Adipocyte (in vitro differentiated cells): ENCODE data around the gene CACNA2D1.
"Not testable (repeated sequence)": the region's sequence is repeated elsewhere in the genome, so short reads cannot be mapped to it uniquely, and the experiment has no call there.

Experiments
- DNase-seq: peaks from one replicate; pipeline ENCODE4 v3.0.0-alpha.2; 2015; ENCODE audit warnings: low read depth
- H3K27me3 ChIP-seq: replicated peaks from 2 replicates; pipeline ENCODE4 v1.7.0; 2013; ENCODE audit warnings: mild to moderate bottlenecking, low read length, moderate library complexity; ENCODE audit not compliant: control insufficient read depth, insufficient read depth
- H3K36me3 ChIP-seq: 2 replicates; pipeline ENCODE4 v1.7.0; 2013; ENCODE audit warnings: low read length, mild to moderate bottlenecking, moderate library complexity; ENCODE audit not compliant: control insufficient read depth, insufficient read depth, severe bottlenecking
- H3K4me1 ChIP-seq: 2 replicates; pipeline ENCODE4 v1.7.0; 2013; ENCODE audit warnings: mild to moderate bottlenecking, low read length, moderate library complexity; ENCODE audit not compliant: control insufficient read depth, insufficient read depth
- H3K4me3 ChIP-seq: 2 replicates; pipeline ENCODE4 v1.7.0; 2013; ENCODE audit warnings: mild to moderate bottlenecking, low read length, moderate library complexity
- H3K9ac ChIP-seq: 2 replicates; pipeline ENCODE4 v1.7.0; 2013; ENCODE audit warnings: mild to moderate bottlenecking, low read length, moderate library complexity
- H3K9me3 ChIP-seq: 2 replicates; pipeline ENCODE4 v1.7.0; 2013; ENCODE audit warnings: mild to moderate bottlenecking, low read length, moderate library complexity; ENCODE audit not compliant: control insufficient read depth

Gene CACNA2D1

DNA sequence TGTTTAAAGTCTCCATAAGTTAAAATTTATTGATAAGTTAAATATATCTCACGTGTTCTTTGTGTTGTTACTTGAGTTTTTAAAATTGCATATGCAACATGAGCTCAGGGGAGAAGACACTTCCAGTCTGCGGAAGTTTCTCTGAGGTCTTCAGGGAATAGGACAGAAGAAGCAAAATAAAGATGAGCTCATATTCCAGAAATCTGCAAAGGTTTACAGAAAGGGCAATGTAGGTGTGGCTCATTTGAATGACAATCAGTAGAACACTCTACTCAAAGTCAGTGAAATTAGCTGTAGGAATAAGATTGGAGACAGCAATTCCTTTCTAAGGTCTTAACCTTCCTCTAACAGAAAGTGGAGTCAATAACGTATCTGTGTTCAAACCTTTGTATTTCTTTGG lies 53.7 kb downstream of the CACNA2D1 start:
- H3K9me3 ChIP-seq = no peaks in the 10 kb centered on the region
- peaks cover 25% of the 10 kb centered on the region for H3K4me1 ChIP-seq
- no peak overlapping the region for H3K9ac ChIP-seq
- no peak overlapping the region for H3K4me3 ChIP-seq
- DNase-seq = no peak
- no peaks in the 10 kb centered on the region for H3K36me3 ChIP-seq
- H3K27me3 ChIP-seq = no peaks in the 10 kb centered on the region

GRCh38 chr7:82388138-82388537 lies 55.4 kb downstream of the CACNA2D1 start:
- no peaks in the 10 kb centered on the region for H3K27me3 ChIP-seq
- H3K9me3 ChIP-seq = no peaks in the 10 kb centered on the region
- H3K4me3 ChIP-seq = no peak overlapping the region
- peak; percentile 66 for DNase-seq
- H3K36me3 ChIP-seq = no peaks in the 10 kb centered on the region
- peaks cover 25% of the 10 kb centered on the region for H3K4me1 ChIP-seq
- H3K9ac ChIP-seq = no peak overlapping the region

GRCh38 chr7:82386571-82386970 lies 57.0 kb downstream of the CACNA2D1 start:
- H3K9me3 ChIP-seq, H3K9ac ChIP-seq, H3K27me3 ChIP-seq, H3K4me3 ChIP-seq, DNase-seq, H3K36me3 ChIP-seq: not testable (repeated sequence)
- H3K4me1 ChIP-seq = peaks cover 25% of the 10 kb centered on the region

GRCh38 chr7:82384779-82385178 lies 58.8 kb downstream of the CACNA2D1 start:
- Histone ChIP-seq H3K36me3 (no peaks in the 10 kb centered on the region), H3K9me3 (no peaks in the 10 kb centered on the region), H3K27me3 (no peaks in the 10 kb centered on the region), H3K9ac (no peak overlapping the region), H3K4me3 (no peak overlapping the region), H3K4me1 (peaks cover 21% of the 10 kb centered on the region)
- no peak for DNase-seq

DNA sequence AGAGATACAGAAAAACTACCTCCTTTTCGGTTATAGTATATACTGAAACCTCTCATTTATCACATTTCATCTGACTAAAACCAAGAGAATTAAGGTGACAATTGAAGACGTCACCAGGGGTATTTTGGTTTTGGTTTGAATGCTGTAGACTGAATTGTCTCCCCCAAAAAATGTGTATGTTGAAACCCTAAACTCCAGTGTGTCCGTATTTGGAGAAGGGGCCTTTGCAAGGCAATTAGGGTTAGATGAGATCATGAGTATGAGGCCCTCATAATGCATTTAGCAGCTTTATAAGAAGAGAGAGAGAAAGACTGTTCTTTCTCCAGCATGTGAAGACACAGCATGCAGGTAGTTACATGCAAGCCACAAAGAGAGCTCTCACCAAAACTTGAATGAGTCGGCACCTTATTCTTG lies 59.5 kb downstream of the CACNA2D1 start:
- H3K4me3 ChIP-seq = no peak overlapping the region
- H3K27me3 ChIP-seq = no peaks in the 10 kb centered on the region
- H3K4me1 ChIP-seq = peaks cover 16% of the 10 kb centered on the region
- H3K36me3 ChIP-seq = no peaks in the 10 kb centered on the region
- no peaks in the 10 kb centered on the region for H3K9me3 ChIP-seq
- DNase-seq = no peak
- H3K9ac ChIP-seq = no peak overlapping the region

- H3K9me3 ChIP-seq = no peaks in the 10 kb centered on the region
- no peaks in the 10 kb centered on the region for H3K36me3 ChIP-seq
- no peak overlapping the region for H3K9ac ChIP-seq
- peaks cover 5% of the 10 kb centered on the region for H3K4me1 ChIP-seq
- H3K4me3 ChIP-seq = no peak overlapping the region
- DNase-seq = no peak
- H3K27me3 ChIP-seq = no peaks in the 10 kb centered on the region
These were observed 61.3 kb downstream of the CACNA2D1 start for GRCh38 chr7:82382276-82382675.

- no peaks in the 10 kb centered on the region for H3K9me3 ChIP-seq
- no peak for DNase-seq
- H3K4me1 ChIP-seq = peaks cover 7% of the 10 kb centered on the region
- H3K4me3 ChIP-seq = no peak overlapping the region
- H3K36me3 ChIP-seq = no peaks in the 10 kb centered on the region
- H3K27me3 ChIP-seq = no peaks in the 10 kb centered on the region
- no peak overlapping the region for H3K9ac ChIP-seq
These were observed 66.8 kb downstream of the CACNA2D1 start for GRCh38 chr7:82376739-82377138.

- no peak overlapping the region for H3K4me3 ChIP-seq
- no peak overlapping the region for H3K9ac ChIP-seq
- DNase-seq = no peak
- no peaks in the 10 kb centered on the region for H3K36me3 ChIP-seq
- no peaks in the 10 kb centered on the region for H3K27me3 ChIP-seq
- H3K9me3 ChIP-seq = no peaks in the 10 kb centered on the region
- H3K4me1 ChIP-seq = peaks cover 7% of the 10 kb centered on the region
These were observed 67.9 kb downstream of the CACNA2D1 start for GRCh38 chr7:82375713-82376112.

GRCh38 chr7:82375129-82375528 lies 68.4 kb downstream of the CACNA2D1 start:
- H3K4me3 ChIP-seq = no peak overlapping the region
- no peak overlapping the region for H3K9ac ChIP-seq
- no peaks in the 10 kb centered on the region for H3K9me3 ChIP-seq
- DNase-seq = no peak
- peaks cover 7% of the 10 kb centered on the region for H3K4me1 ChIP-seq
- H3K27me3 ChIP-seq = no peaks in the 10 kb centered on the region
- H3K36me3 ChIP-seq = no peaks in the 10 kb centered on the region

- Histone ChIP-seq H3K4me3 (no peak overlapping the region), H3K4me1 (peaks cover 7% of the 10 kb centered on the region), H3K27me3 (no peaks in the 10 kb centered on the region), H3K9ac (no peak overlapping the region), H3K9me3 (no peaks in the 10 kb centered on the region), H3K36me3 (no peaks in the 10 kb centered on the region)
- no peak for DNase-seq
These were observed 69.5 kb downstream of the CACNA2D1 start for GRCh38 chr7:82373926-82374635.

- H3K27me3 ChIP-seq = no peaks in the 10 kb centered on the region
- no peak overlapping the region for H3K9ac ChIP-seq
- H3K36me3 ChIP-seq = no peaks in the 10 kb centered on the region
- DNase-seq = no peak
- H3K9me3 ChIP-seq = no peaks in the 10 kb centered on the region
- H3K4me3 ChIP-seq = no peak overlapping the region
- H3K4me1 ChIP-seq = peaks cover 11% of the 10 kb centered on the region
These were observed 78.9 kb downstream of the CACNA2D1 start for GRCh38 chr7:82364671-82365070.

GRCh38 chr7:82364048-82364447 lies 79.5 kb downstream of the CACNA2D1 start:
- H3K9me3 ChIP-seq = no peaks in the 10 kb centered on the region
- DNase-seq = no peak
- peaks cover 11% of the 10 kb centered on the region for H3K4me1 ChIP-seq
- no peak overlapping the region for H3K9ac ChIP-seq
- H3K4me3 ChIP-seq = no peak overlapping the region
- no peaks in the 10 kb centered on the region for H3K27me3 ChIP-seq
- H3K36me3 ChIP-seq = no peaks in the 10 kb centered on the region
